Lower leg skin (tissue), 3 donors: ENCODE measurements around the gene SLC27A3.

Source experiments
- POLR2A ChIP-seq, 2 donors: fragments of 450-650 bp; IDR thresholded peaks; one replicate each; pipeline ENCODE4 v1.6.1; 2016 to 2017; ENCODE audit warnings: antibody characterized with exemption in 2 of 2, mild to moderate bottlenecking in 1 of 2, moderate library complexity in 1 of 2
- TF ChIP-seq, protein P1 (sequence below), 3 donors: fragments of 450-650 bp; IDR thresholded peaks; one replicate each; pipeline ENCODE4 v1.5.1; 2016; ENCODE audit warnings: antibody characterized with exemption in 3 of 3, mild to moderate bottlenecking in 3 of 3, moderate library complexity in 2 of 3

DNA sequence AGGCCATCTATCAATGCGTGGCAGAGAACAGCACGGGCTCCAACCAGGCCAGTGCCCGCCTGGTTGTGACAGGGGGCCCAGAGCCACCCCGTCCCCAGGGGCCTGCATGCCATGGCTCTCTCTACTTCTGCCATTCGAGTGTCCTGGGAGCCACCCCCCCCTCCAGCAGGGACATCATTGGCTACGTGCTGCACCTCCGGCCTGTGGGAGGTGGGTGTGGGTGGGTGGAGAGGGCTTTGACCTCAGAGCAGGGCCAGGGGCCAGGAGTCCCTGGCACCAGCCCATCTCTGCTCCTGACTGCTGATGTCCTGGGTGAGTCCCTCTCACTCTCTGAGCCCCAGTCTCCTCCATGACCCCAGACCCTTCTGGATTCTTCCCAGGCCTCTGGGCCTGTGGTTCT is 25.3 kb downstream of the SLC27A3 start:
- TF ChIP-seq, protein P1, sequence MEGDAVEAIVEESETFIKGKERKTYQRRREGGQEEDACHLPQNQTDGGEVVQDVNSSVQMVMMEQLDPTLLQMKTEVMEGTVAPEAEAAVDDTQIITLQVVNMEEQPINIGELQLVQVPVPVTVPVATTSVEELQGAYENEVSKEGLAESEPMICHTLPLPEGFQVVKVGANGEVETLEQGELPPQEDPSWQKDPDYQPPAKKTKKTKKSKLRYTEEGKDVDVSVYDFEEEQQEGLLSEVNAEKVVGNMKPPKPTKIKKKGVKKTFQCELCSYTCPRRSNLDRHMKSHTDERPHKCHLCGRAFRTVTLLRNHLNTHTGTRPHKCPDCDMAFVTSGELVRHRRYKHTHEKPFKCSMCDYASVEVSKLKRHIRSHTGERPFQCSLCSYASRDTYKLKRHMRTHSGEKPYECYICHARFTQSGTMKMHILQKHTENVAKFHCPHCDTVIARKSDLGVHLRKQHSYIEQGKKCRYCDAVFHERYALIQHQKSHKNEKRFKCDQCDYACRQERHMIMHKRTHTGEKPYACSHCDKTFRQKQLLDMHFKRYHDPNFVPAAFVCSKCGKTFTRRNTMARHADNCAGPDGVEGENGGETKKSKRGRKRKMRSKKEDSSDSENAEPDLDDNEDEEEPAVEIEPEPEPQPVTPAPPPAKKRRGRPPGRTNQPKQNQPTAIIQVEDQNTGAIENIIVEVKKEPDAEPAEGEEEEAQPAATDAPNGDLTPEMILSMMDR (IDR thresholded peaks at IDR 0.05), result no peak
- TF ChIP-seq POLR2A (IDR thresholded peaks at IDR 0.05), result no peak
